CD4-positive, alpha-beta T cell treated with Interleukin-4 for 1 hour (primary cell): ENCODE data around the gene PPM1B.
"Not testable (repeated sequence)": the region's sequence is repeated elsewhere in the genome, so short reads cannot be mapped to it uniquely, and the experiment has no call there.

Experiments used
- DNase-seq, 2 donors: peaks; one replicate each; pipeline ENCODE4 v3.0.0-alpha.2; 2020 to 2022

The PPM1B gene

DNA sequence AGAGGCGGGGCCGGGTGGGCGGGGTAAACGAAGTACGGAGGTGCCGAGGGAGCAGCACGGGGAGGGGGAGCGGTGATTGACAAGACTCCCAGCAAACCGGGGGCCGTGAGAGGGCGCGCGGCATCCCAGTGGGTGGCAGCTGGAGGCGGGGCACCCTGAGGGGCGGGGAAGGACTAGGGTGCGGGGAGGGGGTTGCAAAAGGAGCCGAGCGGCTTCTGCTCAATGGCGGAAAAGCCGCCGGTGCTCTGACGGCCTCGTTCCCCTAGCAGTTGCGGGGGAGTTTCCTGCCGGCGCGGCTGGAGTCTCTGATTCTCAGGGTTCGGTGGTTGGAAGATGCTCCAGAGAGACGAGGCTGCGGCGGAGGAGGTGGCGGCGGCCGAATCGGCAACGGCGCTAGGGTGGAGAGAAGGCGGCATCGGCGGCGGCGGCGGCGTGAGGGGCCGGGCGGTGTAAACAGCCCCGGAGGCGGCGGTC lies at the start of gene PPM1B:
PPM1B (plus strand) TSS at position 195 of the 474 bp plus-strand sequence. CDS start 32,325 bp downstream, outside the sequence.
- no peak for DNase-seq

- DNase-seq, result no peak
These were observed 48.8 kb upstream of the PPM1B start for GRCh38 chr2:44119878-44120277.

- peak; percentile 29 to 46 for DNase-seq
These were observed 48.2 kb upstream of the PPM1B start for GRCh38 chr2:44120428-44120827.

DNA sequence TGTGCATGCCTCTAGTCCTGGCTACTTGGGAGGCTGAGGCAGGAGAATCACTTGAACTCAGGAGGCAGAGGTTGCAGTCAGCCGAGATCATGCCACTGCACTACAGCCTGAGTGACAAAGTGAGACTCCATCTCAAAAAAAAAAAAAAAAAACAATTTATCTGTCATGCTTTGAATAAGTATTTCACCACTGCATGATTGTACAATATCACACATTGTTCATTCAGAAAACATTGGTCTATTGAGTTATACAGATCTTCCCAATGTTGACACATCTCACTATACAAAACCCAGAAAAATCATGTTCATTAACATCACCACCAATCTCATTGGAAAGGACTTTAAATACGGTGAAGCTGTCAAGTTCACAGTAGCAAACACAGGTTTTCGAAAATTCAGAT lies 46.8 kb upstream of the PPM1B start:
- DNase-seq, result no peak

- no peak for DNase-seq
These were observed 44.2 kb upstream of the PPM1B start for GRCh38 chr2:44124500-44124899.

GRCh38 chr2:44126106-44126797 lies 42.4 kb upstream of the PPM1B start:
- no peak for DNase-seq

DNA sequence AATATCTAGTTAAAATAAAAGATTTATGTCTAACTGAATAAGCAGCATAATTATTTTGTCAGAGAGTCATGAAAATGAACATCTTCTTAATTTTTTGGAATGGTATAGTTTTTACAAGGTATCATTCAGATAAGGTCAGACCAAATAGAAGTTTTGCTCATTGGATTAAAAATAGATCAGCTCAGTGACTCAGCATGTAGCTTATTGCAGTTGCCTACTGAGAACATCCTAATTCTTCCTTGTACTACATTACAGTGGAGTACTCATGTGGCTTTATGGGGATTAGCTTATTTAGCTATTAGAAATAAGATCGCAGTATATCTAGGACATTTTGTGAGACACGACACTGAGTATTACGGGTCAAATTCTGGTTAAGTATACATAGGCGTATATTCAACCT lies 38.2 kb upstream of the PPM1B start:
- no peak for DNase-seq

GRCh38 chr2:44131177-44131576 lies 37.5 kb upstream of the PPM1B start:
- DNase-seq, result no peak

GRCh38 chr2:44133602-44134001 lies 35.1 kb upstream of the PPM1B start:
- DNase-seq, result not testable (repeated sequence)

- DNase-seq, result no peak
These were observed 33.8 kb upstream of the PPM1B start for GRCh38 chr2:44134848-44135247.

GRCh38 chr2:44135296-44135695 lies 33.4 kb upstream of the PPM1B start:
- no peak for DNase-seq

DNA sequence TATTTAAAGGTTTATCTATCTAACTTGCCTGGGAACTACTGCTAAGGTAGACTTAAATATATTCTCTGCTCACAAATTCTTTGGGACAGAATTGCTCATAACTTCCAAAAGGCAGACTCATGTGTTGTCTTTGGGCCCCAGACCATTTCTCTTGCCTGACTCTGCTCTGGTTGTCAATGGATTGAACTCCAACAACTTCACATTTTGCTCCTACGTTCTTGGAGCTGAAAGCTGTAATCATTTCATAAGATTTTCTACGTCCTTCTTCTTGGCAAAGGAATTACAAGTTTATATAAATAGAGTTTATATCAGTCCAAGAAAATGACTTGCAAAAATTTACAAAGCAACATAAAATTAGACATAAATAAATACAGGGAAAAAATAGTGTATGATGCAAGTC lies 32.9 kb upstream of the PPM1B start:
- no peak for DNase-seq

GRCh38 chr2:44136252-44136651 lies 32.4 kb upstream of the PPM1B start:
- no peak for DNase-seq

- no peak for DNase-seq
These were observed 31.6 kb upstream of the PPM1B start for GRCh38 chr2:44137048-44137447.

DNA sequence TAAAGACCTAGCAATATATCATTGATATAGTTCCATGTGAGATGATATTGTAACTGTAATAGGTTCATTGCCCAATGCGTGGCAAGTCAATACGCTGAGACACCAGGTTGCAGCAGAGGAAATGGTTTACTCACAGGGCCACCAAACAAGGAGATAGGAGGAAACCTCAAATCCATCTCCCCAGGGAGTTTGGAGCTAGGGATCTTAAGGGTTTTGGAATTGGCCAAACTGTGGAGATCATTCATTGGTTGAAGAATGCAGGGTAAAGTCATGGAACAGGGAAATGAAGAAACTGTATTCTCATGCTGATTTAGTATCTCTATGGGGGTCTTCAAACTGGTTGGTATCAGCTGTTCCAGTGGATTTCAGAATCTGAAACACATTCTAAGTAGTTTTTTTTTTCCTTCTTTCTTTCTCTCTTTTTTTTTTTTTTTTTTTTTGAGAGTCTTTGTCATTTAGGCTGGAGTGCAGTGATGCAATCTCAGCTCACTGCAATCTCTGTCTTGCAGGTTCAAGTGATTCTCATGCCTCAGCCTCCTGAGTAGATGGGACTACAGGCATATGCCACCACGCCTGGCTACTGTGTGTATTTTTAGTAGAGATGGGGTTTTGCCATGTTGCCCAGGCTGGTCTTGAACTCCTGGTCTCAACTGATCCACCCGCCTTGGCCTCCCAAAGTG lies 30.7 kb upstream of the PPM1B start:
- no peak for DNase-seq

DNA sequence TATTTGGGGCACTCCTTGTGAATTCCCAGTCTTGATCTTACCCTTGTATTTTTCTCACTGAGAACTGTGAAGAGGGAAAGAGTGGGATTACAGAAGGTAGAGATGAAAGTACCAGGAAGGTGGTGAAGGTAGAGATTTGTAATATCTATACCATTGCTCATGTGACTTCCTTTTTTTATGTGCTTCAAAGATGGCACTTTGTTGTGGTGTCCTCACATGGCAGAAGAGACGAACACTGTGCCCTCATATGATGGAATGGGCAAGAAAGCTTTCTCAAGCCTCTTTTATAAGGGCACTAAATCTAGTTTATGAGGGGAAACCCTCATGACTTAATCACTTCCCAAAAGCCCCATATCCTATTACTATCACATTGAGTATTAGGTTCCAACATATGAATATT lies 28.9 kb upstream of the PPM1B start:
- no peak for DNase-seq

GRCh38 chr2:44142306-44142705 lies 26.4 kb upstream of the PPM1B start:
- DNase-seq, result no peak

DNA sequence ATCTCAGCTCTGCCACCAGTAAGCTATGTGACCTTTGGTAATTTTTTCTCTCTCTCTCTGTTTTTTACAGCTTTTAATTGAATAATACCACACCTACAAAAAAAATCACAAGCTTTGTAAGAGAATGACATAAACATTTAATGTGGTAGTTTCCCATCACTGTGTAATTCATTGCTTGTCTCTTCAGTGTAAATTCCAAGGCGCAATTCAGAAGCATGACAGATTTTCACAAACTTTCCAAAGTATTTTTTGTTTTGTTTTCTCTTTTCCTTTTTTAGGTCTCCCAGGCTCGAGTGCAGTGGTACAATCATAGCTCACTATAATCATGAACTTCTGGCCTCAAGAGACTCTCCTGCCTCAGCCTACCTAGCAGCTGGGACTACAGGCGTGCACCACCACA lies 25.0 kb upstream of the PPM1B start:
- DNase-seq, result no peak

DNA sequence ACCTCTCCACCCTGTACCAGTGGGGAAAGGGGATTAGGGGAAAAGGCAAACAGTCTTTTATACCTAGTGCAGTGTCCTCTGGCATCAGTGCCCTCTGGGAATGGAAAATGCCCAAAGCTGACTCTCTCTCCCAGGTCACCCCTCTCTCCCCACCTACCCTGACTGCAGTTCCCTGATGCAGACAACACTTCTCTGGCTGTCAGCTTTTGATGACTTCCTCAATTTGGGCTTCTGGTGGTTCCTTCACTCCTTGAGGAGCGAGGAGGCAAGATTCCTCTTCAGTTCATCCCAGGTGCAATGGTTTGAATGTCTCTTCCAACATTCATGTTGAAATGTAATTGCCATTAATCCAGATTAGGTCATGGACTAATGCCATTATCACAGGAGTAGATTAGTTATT lies 19.7 kb upstream of the PPM1B start:
- no peak for DNase-seq

- DNase-seq, result no peak
These were observed 18.2 kb upstream of the PPM1B start for GRCh38 chr2:44150473-44150872.

DNA sequence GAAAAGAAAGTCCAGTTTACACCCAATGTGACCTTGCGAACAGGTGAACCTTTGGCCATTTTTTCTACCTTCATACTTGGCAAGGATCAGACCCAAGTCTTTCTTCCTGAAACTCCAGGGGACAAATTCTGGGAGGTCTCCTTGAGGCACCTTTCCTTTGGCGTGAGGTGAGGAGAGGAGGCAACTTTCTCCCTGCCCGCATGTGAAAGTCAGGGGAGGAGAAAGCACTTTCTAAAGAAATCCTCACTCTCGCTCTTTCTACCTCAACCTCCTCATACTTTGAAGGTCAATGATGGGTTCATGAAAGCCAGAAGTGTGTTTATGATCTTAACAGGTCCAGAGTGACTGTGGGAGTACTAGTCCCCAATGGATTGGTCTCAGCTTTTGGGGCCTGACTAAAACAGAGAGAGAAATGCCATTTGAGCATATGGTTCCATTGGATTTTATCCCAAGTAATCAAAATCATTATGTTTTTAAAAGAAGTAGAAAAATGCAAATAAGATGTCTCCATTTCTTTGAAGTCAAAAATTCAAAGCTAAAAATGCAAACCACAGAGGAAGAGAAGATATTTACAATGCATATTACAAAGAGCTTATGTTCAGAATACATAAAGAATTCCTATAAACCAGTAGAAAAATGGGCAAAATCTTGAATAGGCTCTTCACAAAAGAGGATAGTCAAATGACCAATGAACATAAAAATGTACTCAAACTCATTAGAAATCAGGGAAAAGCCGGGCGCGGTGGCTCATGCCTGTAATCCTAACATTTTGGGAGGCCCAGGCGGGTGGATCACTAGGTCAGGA lies 15.6 kb upstream of the PPM1B start:
- DNase-seq, result no peak

- DNase-seq, result no peak
These were observed 12.8 kb upstream of the PPM1B start for GRCh38 chr2:44155666-44156446.

GRCh38 chr2:44163777-44164176 lies 4.9 kb upstream of the PPM1B start:
- DNase-seq, result no peak
